ENCODE data around the gene TIMM22.

DNA sequence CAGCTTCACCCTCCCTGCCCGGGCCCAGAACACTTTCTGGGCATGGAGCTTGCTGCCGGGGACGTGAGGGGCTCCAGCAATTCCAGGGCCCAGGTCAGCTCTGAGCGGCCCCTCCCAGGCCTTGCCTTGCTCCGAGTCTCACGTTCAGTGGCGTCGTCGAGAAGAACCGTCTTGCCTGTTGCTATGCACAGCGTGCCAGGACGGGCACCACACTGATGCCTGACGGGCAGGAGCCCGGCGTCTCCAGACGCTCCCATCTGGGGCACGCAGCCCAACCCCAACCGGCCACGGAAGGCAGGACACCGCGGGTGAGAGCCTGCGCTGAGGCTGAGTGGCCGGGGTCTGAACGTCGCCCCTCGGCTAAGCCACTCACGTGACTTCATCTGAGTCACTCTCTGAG lies 27.1 kb downstream of the TIMM22 start:
- TF ChIP-seq CTCF (conservative IDR thresholded peaks at IDR 0.05; ENCODE audit: low read depth, low read length), result no peak
- TF ChIP-seq EZH2 (IDR thresholded peaks at IDR 0.05; ENCODE audit: borderline replicate concordance, low read depth, low read length, poor library complexity, severe bottlenecking), result no peak

Measured in A673 (cell line).